ENCODE measurements around the gene ZNF609. TPM values are rescaled to one million over a fixed set of nuclear protein-coding genes. Genes with fewer than 3 reads are reported as not detected.

The ZNF609 gene
- total RNA-seq, 2 donors from 2014 or later = 17.9 to 22.7 TPM

DNA sequence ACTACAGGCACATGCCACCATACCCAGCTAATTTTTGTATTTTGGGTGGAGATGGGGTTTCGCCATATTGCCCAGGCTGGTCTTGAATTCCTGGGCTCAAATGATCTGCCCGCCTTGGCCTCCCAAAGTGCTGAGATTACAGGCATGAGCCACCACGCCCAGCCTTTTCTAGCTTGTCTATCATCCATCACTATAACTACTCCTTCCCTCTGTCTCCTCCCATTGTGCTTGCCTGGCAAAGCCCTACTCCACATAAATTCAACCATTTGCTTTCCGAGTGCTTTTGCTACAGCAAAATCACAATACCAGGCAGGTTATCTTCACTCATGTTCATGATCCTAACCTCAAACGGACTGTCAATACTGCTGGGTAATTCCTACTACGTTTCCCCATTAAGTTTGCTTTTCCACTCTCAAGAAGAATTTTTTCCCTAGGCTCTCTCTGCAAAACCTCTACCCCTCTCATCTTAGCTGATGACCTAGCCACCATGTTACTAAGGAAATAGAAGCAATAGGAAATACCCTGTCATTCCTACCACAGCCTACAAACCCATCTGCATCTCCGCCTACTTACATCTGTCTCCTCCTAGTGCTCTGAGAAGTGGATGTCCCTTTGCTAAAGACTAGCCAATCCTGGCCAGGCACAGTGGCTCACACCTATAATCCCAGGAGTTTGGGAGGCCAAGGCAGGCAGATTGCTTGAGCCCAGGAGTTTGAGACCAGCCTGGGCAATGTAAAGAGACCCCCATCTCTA is 250.5 kb downstream of the ZNF609 start:
- no peaks in the 10 kb centered on the region for H3K9me3 ChIP-seq
- H3K36me3 ChIP-seq (replicated peaks in 1 of 2; ENCODE audit: insufficient read depth in 1 of 2, low read depth in 2 of 2) = no peaks in the 10 kb centered on the region
- DNase-seq (no peak), ATAC-seq (no peak)
- no peaks in the 10 kb centered on the region for H3K4me1 ChIP-seq
- intact Hi-C loops (cut with DNase I) = no loop called here
- TF ChIP-seq POLR2A (IDR thresholded peaks at IDR 0.05) = no peak
- TF ChIP-seq, protein P1, sequence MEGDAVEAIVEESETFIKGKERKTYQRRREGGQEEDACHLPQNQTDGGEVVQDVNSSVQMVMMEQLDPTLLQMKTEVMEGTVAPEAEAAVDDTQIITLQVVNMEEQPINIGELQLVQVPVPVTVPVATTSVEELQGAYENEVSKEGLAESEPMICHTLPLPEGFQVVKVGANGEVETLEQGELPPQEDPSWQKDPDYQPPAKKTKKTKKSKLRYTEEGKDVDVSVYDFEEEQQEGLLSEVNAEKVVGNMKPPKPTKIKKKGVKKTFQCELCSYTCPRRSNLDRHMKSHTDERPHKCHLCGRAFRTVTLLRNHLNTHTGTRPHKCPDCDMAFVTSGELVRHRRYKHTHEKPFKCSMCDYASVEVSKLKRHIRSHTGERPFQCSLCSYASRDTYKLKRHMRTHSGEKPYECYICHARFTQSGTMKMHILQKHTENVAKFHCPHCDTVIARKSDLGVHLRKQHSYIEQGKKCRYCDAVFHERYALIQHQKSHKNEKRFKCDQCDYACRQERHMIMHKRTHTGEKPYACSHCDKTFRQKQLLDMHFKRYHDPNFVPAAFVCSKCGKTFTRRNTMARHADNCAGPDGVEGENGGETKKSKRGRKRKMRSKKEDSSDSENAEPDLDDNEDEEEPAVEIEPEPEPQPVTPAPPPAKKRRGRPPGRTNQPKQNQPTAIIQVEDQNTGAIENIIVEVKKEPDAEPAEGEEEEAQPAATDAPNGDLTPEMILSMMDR (IDR thresholded peaks at IDR 0.05) = no peak
- H3K4me3 ChIP-seq = no peak overlapping the region
- 76 to 85% methylated on average over 7 of the region's 7 CpGs for WGBS, 2 donors
- no peak overlapping the region for H3K27ac ChIP-seq
- H3K27me3 ChIP-seq = no peaks in the 10 kb centered on the region

- Histone ChIP-seq H3K27ac (no peak overlapping the region), H3K4me1 (no peaks in the 10 kb centered on the region), H3K4me3 (no peak overlapping the region), H3K36me3 (replicated peaks in 1 of 2; ENCODE audit: insufficient read depth in 1 of 2, low read depth in 2 of 2) (no peaks in the 10 kb centered on the region), H3K27me3 (no peaks in the 10 kb centered on the region), H3K9me3 (no peaks in the 10 kb centered on the region)
- TF ChIP-seq POLR2A (IDR thresholded peaks at IDR 0.05) = no peak
- TF ChIP-seq, protein P1 (IDR thresholded peaks at IDR 0.05) = no peak
- DNase-seq (no peak), ATAC-seq (no peak)
- intact Hi-C loops (cut with DNase I) = no loop called here
- 80 to 93% methylated on average over 2 of the region's 2 CpGs for WGBS, 2 donors
Measured at GRCh38 chr15:64712353-64712752, 252.0 kb downstream of the ZNF609 start.

- DNase-seq = no peak
- Histone ChIP-seq H3K27me3 (no peaks in the 10 kb centered on the region), H3K9me3 (no peaks in the 10 kb centered on the region), H3K27ac (no peak overlapping the region), H3K4me3 (no peak overlapping the region), H3K36me3 (replicated peaks in 1 of 2; ENCODE audit: insufficient read depth in 1 of 2, low read depth in 2 of 2) (no peaks in the 10 kb centered on the region), H3K4me1 (no peaks in the 10 kb centered on the region)
- 85 to 89% methylated on average over 6 of the region's 6 CpGs for WGBS, 2 donors
- TF ChIP-seq, protein P1 (IDR thresholded peaks at IDR 0.05) = no peak
- no peak for TF ChIP-seq POLR2A (IDR thresholded peaks at IDR 0.05)
- intact Hi-C loops (cut with DNase I) = no loop called here
- no peak for ATAC-seq
Measured at GRCh38 chr15:64713592-64713991, 253.2 kb downstream of the ZNF609 start.

DNA sequence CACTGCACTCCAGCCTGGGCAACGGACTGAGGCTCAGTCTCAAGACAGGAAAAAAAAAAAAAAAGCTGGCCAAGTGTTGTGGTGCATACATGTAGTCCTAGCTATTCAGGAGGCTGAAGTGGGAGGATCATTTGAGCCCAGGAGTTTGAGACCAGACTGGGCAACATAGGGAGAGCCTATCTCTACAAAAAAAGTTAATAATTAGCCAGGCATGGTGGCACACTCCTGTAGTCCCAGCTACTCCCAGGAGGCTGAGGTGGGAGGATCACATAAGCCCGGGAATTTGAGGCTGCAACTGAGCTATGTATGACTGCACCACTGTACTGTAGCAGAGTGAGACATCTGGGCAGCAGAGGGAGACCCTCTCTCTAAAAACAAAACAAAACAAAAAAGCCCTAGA is 256.1 kb downstream of the ZNF609 start:
- no peak overlapping the region for H3K27ac ChIP-seq
- no peaks in the 10 kb centered on the region for H3K27me3 ChIP-seq
- no peaks in the 10 kb centered on the region for H3K4me1 ChIP-seq
- H3K36me3 ChIP-seq (replicated peaks in 1 of 2; ENCODE audit: insufficient read depth in 1 of 2, low read depth in 2 of 2) = no peaks in the 10 kb centered on the region
- WGBS, 2 donors = 83 to 92% methylated on average over 1 to 2 of the region's 2 CpGs
- TF ChIP-seq, protein P1 (IDR thresholded peaks at IDR 0.05) = no peak
- TF ChIP-seq POLR2A (IDR thresholded peaks at IDR 0.05) = no peak
- ATAC-seq (no peak), DNase-seq (no peak)
- intact Hi-C loops (cut with DNase I) = no loop called here
- no peak overlapping the region for H3K4me3 ChIP-seq
- H3K9me3 ChIP-seq = no peaks in the 10 kb centered on the region

- intact Hi-C loops (cut with DNase I) = no loop called here
Measured at GRCh38 chr15:64717130-64717529, 256.8 kb downstream of the ZNF609 start.

More at GRCh38 chr15:64717130-64717529, 256.8 kb downstream of the ZNF609 start:
- Histone ChIP-seq H3K4me1 (no peaks in the 10 kb centered on the region), H3K36me3 (replicated peaks in 1 of 2; ENCODE audit: insufficient read depth in 1 of 2, low read depth in 2 of 2) (no peaks in the 10 kb centered on the region), H3K4me3 (no peak overlapping the region), H3K9me3 (no peaks in the 10 kb centered on the region), H3K27ac (no peak overlapping the region), H3K27me3 (no peaks in the 10 kb centered on the region)
- 79 to 87% methylated on average over 7 of the region's 7 CpGs for WGBS, 2 donors
- ATAC-seq = no peak
- no peak for DNase-seq
- TF ChIP-seq, protein P1 (IDR thresholded peaks at IDR 0.05) = no peak
- TF ChIP-seq POLR2A (IDR thresholded peaks at IDR 0.05) = no peak

Data from body of pancreas (tissue), 4 donors.